GM12874 (cell line): ENCODE measurements around the gene RNF167.

ENCODE experiments used
- CTCF ChIP-seq: IDR thresholded peaks from 2 replicates; pipeline ENCODE4 v1.5.1; 2011; ENCODE audit warnings: low read depth, mild to moderate bottlenecking, control low read depth, low read length, moderate library complexity; ENCODE audit not compliant: insufficient read depth

The RNF167 gene

DNA sequence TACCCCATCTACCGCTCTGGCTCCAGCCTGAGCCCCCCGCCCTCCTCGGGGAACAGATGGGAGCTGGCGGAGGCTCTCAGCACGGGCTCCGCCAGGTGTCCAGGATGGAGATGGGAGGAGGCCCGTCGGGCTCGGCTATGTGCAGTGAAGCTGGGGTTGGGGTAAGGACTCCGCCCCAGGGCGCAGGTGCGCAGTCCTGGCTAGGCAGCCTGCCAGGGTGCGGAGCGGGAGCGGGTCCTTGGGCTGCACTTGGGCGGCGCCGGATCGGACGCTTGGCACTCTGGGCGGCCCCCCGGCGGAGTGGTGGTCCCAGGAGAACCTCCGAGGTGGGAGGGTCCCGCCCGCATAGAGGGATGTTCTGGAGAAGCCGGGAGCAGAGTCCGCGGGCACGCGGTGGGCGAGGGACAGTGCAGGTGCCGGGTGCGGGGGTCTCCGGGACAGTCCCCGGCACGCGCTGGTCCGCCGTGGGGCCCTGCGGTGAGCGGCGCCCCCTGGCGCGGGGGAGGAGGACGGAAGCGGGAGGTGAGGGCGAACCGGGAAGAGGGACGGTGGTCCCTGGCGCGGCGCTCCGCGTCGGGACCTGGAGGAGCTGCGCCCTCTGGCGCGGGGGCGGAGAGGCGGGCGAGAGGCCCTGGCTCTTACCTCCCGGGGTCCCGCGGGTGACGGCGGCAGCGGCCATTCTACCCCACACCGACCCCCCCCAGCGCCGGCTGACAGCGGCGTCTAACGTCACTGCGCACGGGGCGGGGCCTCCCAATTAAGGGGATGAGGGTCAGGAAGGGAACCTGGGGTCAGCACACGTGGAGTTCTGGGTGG lies 47.1 kb downstream of the RNF167 start, which contains the start of gene CAMTA2:
Gene CAMTA2, minus strand, starts transcription at position 725 of the 816 bp plus-strand sequence. CDS start 1,453 bp downstream, outside the sequence.
- TF ChIP-seq CTCF = peak; percentile 87

- TF ChIP-seq CTCF = no peak
Measured at GRCh38 chr17:4987767-4988567, 47.9 kb downstream of the RNF167 start.

DNA sequence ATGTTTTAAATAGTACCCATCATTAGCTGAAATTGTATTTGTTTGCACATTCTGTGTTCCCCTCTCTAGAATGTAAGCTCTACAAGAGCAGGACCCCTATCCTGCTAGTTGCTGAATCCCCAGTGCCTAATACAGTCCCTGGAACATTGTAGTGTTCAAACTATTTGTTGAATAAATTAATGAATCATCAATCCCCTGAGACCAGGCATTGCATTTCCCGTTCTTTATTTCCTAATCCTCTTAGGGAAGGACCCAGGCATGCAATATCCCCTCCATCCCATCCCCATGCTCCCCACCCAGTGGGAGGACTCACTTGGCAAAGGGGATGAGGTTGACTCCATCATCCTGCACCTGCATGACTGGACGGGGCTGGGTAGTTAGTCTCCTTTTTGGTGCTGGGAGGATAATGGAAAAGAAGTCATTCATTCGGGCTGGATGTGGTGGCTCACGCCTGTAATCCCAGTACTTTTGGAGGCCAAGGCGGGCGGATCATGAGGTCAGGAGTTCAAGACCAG lies 54.1 kb downstream of the RNF167 start:
- no peak for TF ChIP-seq CTCF
